ENCODE measurements around the gene PREX1.
A peak's percentile ranks its signal among the peaks of the same experiment; 100 is the strongest.

The PREX1 gene

GRCh38 chr20:48694381-48694865, 133.4 kb downstream of the PREX1 start:
- DNase-seq, result no peak

GRCh38 chr20:48691523-48691922, 136.3 kb downstream of the PREX1 start:
- no peak for DNase-seq

DNA sequence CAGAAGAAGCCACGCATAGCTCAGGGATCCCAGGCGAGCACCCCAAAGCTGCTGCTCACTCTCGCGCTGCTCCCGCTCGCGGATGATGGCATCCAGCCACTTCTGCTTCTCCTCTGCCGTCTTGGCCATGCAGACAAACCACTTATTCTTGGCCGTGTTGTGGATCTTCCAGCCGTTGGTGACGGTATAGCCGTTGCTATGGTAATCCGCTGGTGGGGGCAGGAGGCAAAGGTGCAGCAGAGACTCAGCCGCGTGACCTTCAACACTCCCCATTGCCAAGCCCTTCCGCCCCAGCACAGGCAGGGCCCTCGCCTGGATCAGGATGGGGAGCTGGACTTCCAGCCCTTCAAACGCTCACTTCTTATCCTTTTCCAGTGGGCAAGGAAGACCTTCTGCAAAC, 136.9 kb downstream of the PREX1 start:
- no peak for DNase-seq

GRCh38 chr20:48689874-48690571, 137.8 kb downstream of the PREX1 start:
- DNase-seq, result no peak

- DNase-seq, result no peak
These were observed 138.4 kb downstream of the PREX1 start for GRCh38 chr20:48689388-48689787.

GRCh38 chr20:48688579-48688978, 139.2 kb downstream of the PREX1 start:
- no peak for DNase-seq

DNA sequence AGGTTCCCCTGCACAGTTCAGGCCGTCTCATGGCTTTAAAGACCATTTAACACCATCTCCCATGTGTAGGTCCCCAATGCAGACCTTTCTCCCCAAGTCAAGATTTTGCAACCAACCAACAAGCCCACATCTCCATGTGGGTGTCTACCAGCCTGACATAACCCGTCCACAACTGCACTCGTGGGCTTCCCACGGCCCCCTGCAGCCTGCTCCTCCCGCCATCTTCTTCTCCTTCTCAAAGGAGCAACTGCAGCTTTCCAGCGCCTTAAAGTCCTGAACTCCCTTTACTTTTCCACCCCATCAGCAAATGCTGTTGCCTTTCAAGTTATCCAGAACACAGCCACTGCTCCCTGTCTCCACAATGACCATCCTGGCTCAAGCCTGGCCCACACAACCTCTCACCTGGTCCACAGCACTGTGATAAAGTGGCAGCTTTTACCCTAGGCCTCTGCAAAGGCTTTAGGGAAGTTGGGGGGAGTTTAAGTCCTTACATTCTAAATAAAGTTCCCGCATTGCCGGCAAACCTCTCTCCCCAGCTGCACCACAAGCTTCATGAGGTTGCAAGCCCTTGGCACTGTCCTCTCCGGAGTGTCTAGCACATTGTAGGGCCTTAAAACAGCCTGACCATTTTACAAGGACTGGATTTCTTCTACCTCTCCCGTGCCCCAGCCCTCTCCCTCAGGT, 140.5 kb downstream of the PREX1 start:
- no peak for DNase-seq

- DNase-seq, result no peak
These were observed 141.3 kb downstream of the PREX1 start for GRCh38 chr20:48686238-48687116.

- no peak for DNase-seq
These were observed 142.5 kb downstream of the PREX1 start for GRCh38 chr20:48685300-48685699.

DNA sequence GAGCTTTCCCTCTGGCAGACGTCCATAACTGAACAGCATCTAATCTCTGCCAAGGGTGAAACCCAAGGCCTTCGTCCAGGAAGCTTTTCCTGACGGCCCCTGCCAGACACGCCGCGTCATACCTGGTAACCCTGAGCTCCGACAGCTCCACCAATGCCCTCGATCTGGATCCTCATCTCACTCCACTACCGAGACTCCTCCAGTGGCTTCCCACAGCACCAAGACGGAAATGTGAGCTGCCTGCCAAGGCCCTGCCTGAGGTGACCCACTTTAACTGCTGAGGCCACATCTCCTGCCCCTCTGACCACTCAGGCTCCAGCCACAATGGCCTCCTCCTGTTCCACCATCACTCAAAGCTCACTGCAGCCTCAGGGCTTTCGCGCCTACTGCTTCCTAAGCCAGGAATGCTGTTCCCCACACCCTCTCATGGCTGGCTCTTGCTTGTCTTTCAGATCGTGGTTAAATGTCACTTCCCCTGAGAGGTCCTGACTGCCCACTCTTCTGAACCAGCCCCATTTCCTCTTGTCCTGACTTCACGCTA, 143.2 kb downstream of the PREX1 start:
- DNase-seq, result peak; percentile 33

GRCh38 chr20:48683467-48684175, 144.2 kb downstream of the PREX1 start:
- no peak for DNase-seq

GRCh38 chr20:48682529-48683363, 145.1 kb downstream of the PREX1 start:
- DNase-seq, result no peak

- DNase-seq, result no peak
These were observed 145.8 kb downstream of the PREX1 start for GRCh38 chr20:48681873-48682426.

- no peak for DNase-seq
These were observed 146.5 kb downstream of the PREX1 start for GRCh38 chr20:48681201-48681872.

GRCh38 chr20:48680650-48681049, 147.1 kb downstream of the PREX1 start:
- DNase-seq, result no peak

DNA sequence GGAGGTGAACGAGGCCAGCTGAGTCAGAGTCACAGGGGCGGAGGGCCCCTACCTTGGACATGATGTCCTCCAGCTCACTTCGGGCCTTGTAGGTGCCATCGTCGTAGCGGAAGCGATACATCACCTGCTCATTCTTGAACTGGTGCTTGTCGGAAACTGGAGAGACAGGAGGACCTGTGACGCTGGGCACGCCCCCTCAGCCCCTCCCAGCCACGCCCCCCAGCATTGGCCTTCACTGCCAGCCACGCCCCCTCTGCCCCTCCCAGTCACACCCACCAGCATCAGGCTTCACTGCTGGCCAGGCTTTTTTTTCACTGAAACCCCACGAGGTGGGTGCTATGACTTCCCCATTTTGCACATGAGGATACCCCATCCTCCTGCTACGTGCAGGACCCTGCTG, 148.2 kb downstream of the PREX1 start:
- no peak for DNase-seq

GRCh38 chr20:48679011-48679410, 148.8 kb downstream of the PREX1 start:
- DNase-seq, result no peak

- DNase-seq, result no peak
These were observed 149.4 kb downstream of the PREX1 start for GRCh38 chr20:48678421-48678820.

DNA sequence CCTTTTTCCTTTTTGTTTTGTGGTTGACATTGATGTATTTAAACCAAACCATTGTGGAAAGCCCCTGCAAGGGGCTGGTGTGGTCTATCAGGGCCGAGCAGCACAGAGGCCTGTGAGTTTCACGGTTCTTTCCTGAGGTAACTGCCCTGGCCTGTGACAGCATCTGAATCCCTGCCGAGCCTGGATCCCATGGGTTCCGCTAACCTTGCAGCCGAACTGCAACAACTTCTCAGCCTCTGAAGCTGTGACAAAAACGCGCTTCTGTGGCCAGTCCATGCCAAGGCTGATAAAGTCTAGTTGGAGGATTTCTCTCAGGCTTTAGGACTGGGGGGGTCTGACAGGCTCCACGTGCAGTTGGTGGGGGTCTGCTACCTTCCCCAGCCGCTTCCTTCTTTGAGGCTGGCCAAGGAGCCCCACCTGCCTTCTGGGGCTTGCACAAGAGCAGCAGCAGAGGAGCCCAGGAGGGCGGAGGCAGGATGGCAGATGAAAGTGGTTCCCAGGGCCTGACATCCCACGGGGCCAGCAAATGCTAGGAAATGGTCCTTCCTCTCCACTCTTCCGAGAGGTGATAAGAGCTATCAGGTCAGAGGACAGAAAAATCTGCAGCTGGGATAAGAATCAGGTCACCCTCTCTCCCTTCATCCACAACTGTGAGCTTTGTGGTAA, 150.9 kb downstream of the PREX1 start:
- no peak for DNase-seq

- DNase-seq, result no peak
These were observed 151.7 kb downstream of the PREX1 start for GRCh38 chr20:48676125-48676524.
